Measurements from ENCODE around the gene NHP2.
"Not testable (repeated sequence)": the region's sequence is repeated elsewhere in the genome, so short reads cannot be mapped to it uniquely, and the experiment has no call there.

NHP2 gene

GRCh38 chr5:178130576-178131445 lies 22.9 kb downstream of the NHP2 start, which contains the start of gene RMND5B:
TSS of gene RMND5B (plus strand) at chr5:178131014. CDS start at chr5:178138120, 7,106 bp downstream.
- DNase-seq (ENCODE audit: low spot score): peak; percentile 80

GRCh38 chr5:178130234-178130575 lies 23.5 kb downstream of the NHP2 start:
- DNase-seq (ENCODE audit: low spot score): not testable (repeated sequence)

GRCh38 chr5:178129296-178129695 lies 24.4 kb downstream of the NHP2 start:
- DNase-seq (ENCODE audit: low spot score): no peak

- not testable (repeated sequence) for DNase-seq (ENCODE audit: low spot score)
Measured at GRCh38 chr5:178127300-178128009, 26.2 kb downstream of the NHP2 start.

GRCh38 chr5:178126556-178126955 lies 27.1 kb downstream of the NHP2 start:
- no peak for DNase-seq (ENCODE audit: low spot score)

- no peak for DNase-seq (ENCODE audit: low spot score)
Measured at GRCh38 chr5:178125253-178125906, 28.3 kb downstream of the NHP2 start.

- DNase-seq (ENCODE audit: low spot score): no peak
Measured at GRCh38 chr5:178123966-178124925, 29.4 kb downstream of the NHP2 start.

GRCh38 chr5:178123094-178123965 lies 30.4 kb downstream of the NHP2 start:
- no peak for DNase-seq (ENCODE audit: low spot score)

- no peak for DNase-seq (ENCODE audit: low spot score)
Measured at GRCh38 chr5:178122346-178122745, 31.3 kb downstream of the NHP2 start.

- no peak for DNase-seq (ENCODE audit: low spot score)
Measured at GRCh38 chr5:178121391-178122276, 32.1 kb downstream of the NHP2 start.

GRCh38 chr5:178120607-178121357 lies 32.9 kb downstream of the NHP2 start:
- DNase-seq (ENCODE audit: low spot score): peak; percentile 81

GRCh38 chr5:178119915-178120606 lies 33.6 kb downstream of the NHP2 start:
- no peak for DNase-seq (ENCODE audit: low spot score)

GRCh38 chr5:178117923-178118701 lies 35.6 kb downstream of the NHP2 start:
- no peak for DNase-seq (ENCODE audit: low spot score)

- DNase-seq (ENCODE audit: low spot score): peak; percentile 78
Measured at GRCh38 chr5:178116143-178116885, 37.4 kb downstream of the NHP2 start.

GRCh38 chr5:178115814-178116142 lies 37.9 kb downstream of the NHP2 start:
- DNase-seq (ENCODE audit: low spot score): no peak

GRCh38 chr5:178115136-178115813 lies 38.4 kb downstream of the NHP2 start:
- DNase-seq (ENCODE audit: low spot score): peak; percentile 25

Data from CD4-positive, alpha-beta T cell treated with Interleukin-15 for 4 hours (primary cell).